Heart right ventricle (tissue), 16 donors: Measurements from ENCODE around the gene GABPB2. TPM values are rescaled to one million over a fixed set of nuclear protein-coding genes. Genes with fewer than 3 reads are reported as not detected.
A peak's percentile ranks its signal among the peaks of the same experiment; 100 is the strongest.

ENCODE experiments used
- ATAC-seq, 8 donors: fragments of 200-7000 bp; cut with Tn5 transposase; one replicate each; pipeline ENCODE4 v1.9.1; 2020; ENCODE audit warnings: mild to moderate bottlenecking in 8 of 8, moderate library complexity in 8 of 8, moderate number of reproducible peaks in 1 of 8
- DNase-seq, 2 donors: peaks; one replicate each; pipeline ENCODE4 v3.0.0-alpha.2; 2020
- H3K27ac ChIP-seq, 10 donors: fragments of 200-600 bp; sonication (generic) in 2 of 10; one replicate each; pipeline versions ENCODE4 v1.5.0 to v1.8.0; 2020 to 2022; ENCODE audit warnings: mild to moderate bottlenecking in 3 of 10
- H3K27me3 ChIP-seq, 7 donors: fragments of 200-600 bp; one replicate each; pipeline ENCODE4 v1.8.0; 2021 to 2022; ENCODE audit warnings: mild to moderate bottlenecking in 2 of 7
- H3K36me3 ChIP-seq, 9 donors: fragments of 200-600 bp; sonication (generic) in 1 of 9; one replicate each; pipeline versions ENCODE4 v1.5.0 to v1.8.0; 2020 to 2022; ENCODE audit warnings: mild to moderate bottlenecking in 2 of 9
- H3K4me1 ChIP-seq, 9 donors: fragments of 200-600 bp; sonication (generic) in 1 of 9; one replicate each; pipeline versions ENCODE4 v1.5.0 to v1.8.0; 2020 to 2022; ENCODE audit warnings: mild to moderate bottlenecking in 4 of 9
- H3K4me3 ChIP-seq, 10 donors: fragments of 200-600 bp; sonication (generic) in 2 of 10; one replicate each; pipeline versions ENCODE4 v1.5.0 to v1.8.0; 2020 to 2022; ENCODE audit warnings: mild to moderate bottlenecking in 7 of 10, moderate library complexity in 2 of 10
- H3K9me3 ChIP-seq, 11 donors: fragments of 200-600 bp in 10 of 11; sonication (generic) in 2 of 11; one replicate each; pipeline versions ENCODE4 v1.5.0 to v1.8.0; 2013 to 2022; ENCODE audit warnings: mild to moderate bottlenecking in 2 of 11, control low read depth in 1 of 11, moderate library complexity in 1 of 11
- CTCF ChIP-seq, 9 donors: fragments of 200-600 bp; sonication (generic) in 2 of 9; IDR thresholded peaks; one replicate each; pipeline versions ENCODE4 v1.5.0 to v1.8.0; 2021 to 2022; ENCODE audit warnings: antibody characterized with exemption in 9 of 9, mild to moderate bottlenecking in 5 of 9, moderate library complexity in 1 of 9
- WGBS, 2 donors: extraction: QIAGEN DNeasy Blood & Tissue Kit; methylation state at CpG; one replicate each; pipeline ENCODE4 v1.1.7; 2013; ENCODE audit warnings: inconsistent platforms in 1 of 2; 5-methylcytosine and 5-hydroxymethylcytosine counted together
- intact Hi-C, 10 donors: fragments of 100-400 bp; cut with DNase I; formaldehyde crosslinking; loops; one replicate each; pipeline versions ENCODE4 v1.11.1 to v1.14.2; 2022
- polyA plus RNA-seq, 2 donors: library from polyadenylated mRNA; stranded (reverse); fragments of 200-250 nt; gene quantifications; one replicate each; pipeline ENCODE4 v1.2.3, GENCODE V29; 2013
- total RNA-seq, 10 donors: library from RNA; stranded (reverse); fragmentation: NEBNext Ultra II Directional in 3 of 10; extraction: Animal tissue kit (Norgen Biotek cat#: 25700) in 3 of 10; gene quantifications; one replicate each; pipeline versions ENCODE4 v1.2.1 to v1.2.4, GENCODE V29; 2021 to 2023
- donor health status: Arrhythmogenic right ventricular cardiomyopathy.
- donor health status: ischemic (EF 13 %, LVEDD 7.1; RV severe dilation, severe dysfunction).
- donor health status: healthy with polysubstance abuse.
- donor health status: DM: no; HTN: yes; CAD: no.
- donor health status: DM: no; HTN: no; CAD: no.
- donor health status: ischemic (EF 25% LVEDD 6.9; RV normal size, moderate dysfunction).
- donor health status: ischemic (EF 25% LVEDD 5.7; RV mildly dilated, moderate dysfunction).
- donor health status: healthy.
- donor health status: DM: yes; HTN: yes; CAD: no.
- donor health status: Ischemic cardiomyopathy.
- donor health status: ischemic (EF 35%, LVEDD 5.7; RV mildly dilated, moderate dysfunction).
- donor health status: nonischemic (EF 11% LVEDD 7.7; RV severe dilation, severe dysfunction).
- donor health status: DM: yes; HTN: yes; CAD: no.
- donor health status: PGD.
- donor health status: ischemic (EF 29% LVEDD 5.4; RV normal size, mild dysfunction).
- donor health status: nonischemic (EF 23%, LVEDD 6.1; RV moderate dilation, normal function).

GABPB2 gene
- total and polyA plus RNA-seq, 12 donors: 3.4 to 14.4 (median 10.6) TPM

GRCh38 chr1:151132335-151133017 lies 61.9 kb downstream of the GABPB2 start:
- ATAC-seq (peak in 2 of 8 donors; percentile 5 to 27), DNase-seq (no peak)
- intact Hi-C loops: no loop called here
- H3K4me1 ChIP-seq: peaks cover 0 to 37% (median 15%) of the 10 kb centered on the region in 9 donors
- no peaks in the 10 kb centered on the region for H3K27me3 ChIP-seq
- peak overlapping the region in 7 of 10 donors; percentile 47 to 72 (median 61) for H3K27ac ChIP-seq
- H3K4me3 ChIP-seq: peak overlapping the region in 7 of 10 donors; percentile 10 to 52 (median 44)
- 61 to 76% methylated on average over 61 to 74 of the region's 74 CpGs for WGBS, 2 donors
- no peaks in the 10 kb centered on the region for H3K9me3 ChIP-seq
- H3K36me3 ChIP-seq: peaks cover 0 to 56% (median 21%) of the 10 kb centered on the region in 9 donors
- no peak for TF ChIP-seq CTCF (IDR thresholded peaks at IDR 0.05)

DNA sequence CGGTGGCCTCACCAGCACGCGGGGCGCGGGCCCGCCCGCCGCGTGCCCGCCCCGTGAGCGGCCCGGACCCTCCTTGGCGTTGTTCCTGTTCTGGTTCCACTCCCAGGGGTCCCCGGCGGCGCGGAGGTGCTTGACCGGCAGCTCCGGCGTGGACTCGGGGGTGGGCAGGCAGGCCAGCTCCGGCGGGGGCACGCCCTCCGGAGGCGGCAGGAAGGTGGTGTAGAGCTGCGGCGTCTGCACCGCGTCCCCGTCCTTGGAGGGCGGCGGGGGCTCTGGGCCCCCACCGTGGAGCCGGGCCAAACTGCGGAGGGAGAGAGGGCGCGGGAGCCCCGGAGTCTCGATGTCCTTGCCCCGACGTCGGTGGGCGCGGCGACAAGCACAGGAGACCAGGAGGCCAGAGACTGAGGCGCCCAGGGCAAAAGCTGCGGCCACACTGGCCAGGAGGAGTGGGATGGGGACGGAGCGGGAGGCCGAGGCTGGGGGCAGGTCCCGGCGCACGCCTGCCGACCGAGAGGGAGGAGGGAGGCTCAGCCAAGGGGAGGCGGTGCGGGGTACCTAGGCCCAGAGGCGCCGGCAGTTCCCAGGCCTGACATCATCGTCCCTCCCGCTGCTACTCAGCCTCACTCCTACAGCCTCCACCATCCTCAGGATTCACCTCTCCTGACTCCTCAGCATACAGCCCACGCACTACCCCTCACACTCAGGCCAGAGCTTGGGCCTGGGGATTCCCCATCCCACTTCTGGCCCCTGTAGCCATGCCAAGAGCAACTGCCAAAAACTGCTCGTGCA lies 62.7 kb downstream of the GABPB2 start:
- TF ChIP-seq CTCF (IDR thresholded peaks at IDR 0.05): no peak
- H3K9me3 ChIP-seq: no peaks in the 10 kb centered on the region
- intact Hi-C loops: no loop called here
- H3K36me3 ChIP-seq: peaks cover 0 to 61% (median 21%) of the 10 kb centered on the region in 9 donors
- H3K4me1 ChIP-seq: peaks cover 0 to 43% (median 19%) of the 10 kb centered on the region in 9 donors
- ATAC-seq: peak in 3 of 8 donors; percentile 4 to 29 (median 10)
- DNase-seq: no peak
- no peak overlapping the region for H3K27ac ChIP-seq
- WGBS, 2 donors: 76 to 79% methylated on average over 51 to 63 of the region's 65 CpGs
- no peak overlapping the region for H3K4me3 ChIP-seq
- H3K27me3 ChIP-seq: no peaks in the 10 kb centered on the region

- ATAC-seq: no peak
- Histone ChIP-seq H3K9me3 (no peaks in the 10 kb centered on the region), H3K36me3 (peaks cover 0 to 73% (median 24%) of the 10 kb centered on the region in 9 donors), H3K4me3 (no peak overlapping the region), H3K27me3 (no peaks in the 10 kb centered on the region), H3K4me1 (peaks cover 0 to 47% (median 11%) of the 10 kb centered on the region in 9 donors), H3K27ac (peak overlapping the region in 1 of 10 donors; percentile 6)
- TF ChIP-seq CTCF (IDR thresholded peaks at IDR 0.05): no peak
- intact Hi-C loops: no loop called here
- 73 to 80% methylated on average over 3 of the region's 3 CpGs for WGBS, 2 donors
- no peak for DNase-seq
Measured at GRCh38 chr1:151134396-151134795, 63.8 kb downstream of the GABPB2 start.

GRCh38 chr1:151134991-151135390 lies 64.4 kb downstream of the GABPB2 start:
- peaks cover 0 to 47% (median 11%) of the 10 kb centered on the region in 9 donors for H3K4me1 ChIP-seq
- 94 to 95% methylated on average over 7 of the region's 7 CpGs for WGBS, 2 donors
- no peaks in the 10 kb centered on the region for H3K9me3 ChIP-seq
- TF ChIP-seq CTCF (IDR thresholded peaks at IDR 0.05): no peak
- H3K36me3 ChIP-seq: peaks cover 0 to 78% (median 30%) of the 10 kb centered on the region in 9 donors
- H3K27me3 ChIP-seq: no peaks in the 10 kb centered on the region
- peak overlapping the region in 1 of 10 donors; percentile 6 for H3K27ac ChIP-seq
- intact Hi-C loops: no loop called here
- DNase-seq (no peak), ATAC-seq (no peak)
- H3K4me3 ChIP-seq: no peak overlapping the region
